Mesenchymal stem cell (in vitro differentiated cells and primary cell): ENCODE results near the gene HRK.

Experiments used
- DNase-seq: peaks from one replicate; pipeline ENCODE4 v3.0.0-alpha.2; 2013
- H2AFZ ChIP-seq: one replicate; pipeline ENCODE4 v1.6.1; 2013; ENCODE audit warnings: low read depth, mild to moderate bottlenecking, control low read depth, inconsistent platforms, low read length, moderate library complexity
- H2AK5ac ChIP-seq: 2 replicates; pipeline ENCODE4 v1.6.1; 2013; ENCODE audit warnings: low read length, moderate library complexity, mild to moderate bottlenecking, inconsistent platforms; ENCODE audit not compliant: severe bottlenecking
- H2BK120ac ChIP-seq: one replicate; pipeline ENCODE4 v1.6.1; 2013; ENCODE audit warnings: low read depth, mild to moderate bottlenecking, inconsistent platforms, low read length, moderate library complexity
- H2BK12ac ChIP-seq, 2 experiments: one replicate each; pipeline ENCODE4 v1.6.1; 2013; ENCODE audit warnings: inconsistent platforms in 2 of 2, low read length in 2 of 2, mild to moderate bottlenecking in 2 of 2, moderate library complexity in 2 of 2, control low read depth in 1 of 2
- H2BK15ac ChIP-seq: one replicate; pipeline ENCODE4 v1.6.1; 2013; ENCODE audit warnings: mild to moderate bottlenecking, low read depth, inconsistent platforms; ENCODE audit not compliant: poor library complexity, severe bottlenecking
- H2BK5ac ChIP-seq: 2 replicates; pipeline ENCODE4 v1.6.1; 2013; ENCODE audit warnings: low read depth, mild to moderate bottlenecking, low read length, control low read depth, inconsistent platforms; ENCODE audit not compliant: poor library complexity, severe bottlenecking
- H3K14ac ChIP-seq, 2 experiments: one replicate each; pipeline ENCODE4 v1.6.1; 2013; ENCODE audit warnings: inconsistent platforms in 2 of 2, low read length in 2 of 2, control low read depth in 1 of 2, mild to moderate bottlenecking in 1 of 2, moderate library complexity in 1 of 2
- H3K18ac ChIP-seq, 2 experiments: one replicate each; pipeline ENCODE4 v1.6.1; 2013; ENCODE audit warnings: inconsistent platforms in 2 of 2, low read length in 2 of 2, control low read depth in 1 of 2, low read depth in 1 of 2, mild to moderate bottlenecking in 1 of 2
- H3K23ac ChIP-seq, 2 experiments: one replicate each; pipeline ENCODE4 v1.6.1; 2013; ENCODE audit warnings: inconsistent platforms in 2 of 2, low read length in 2 of 2, mild to moderate bottlenecking in 2 of 2, moderate library complexity in 2 of 2, control low read depth in 1 of 2
- H3K27ac ChIP-seq: 2 replicates; pipeline ENCODE4 v1.5.1; 2013; ENCODE audit warnings: mild to moderate bottlenecking, moderate library complexity, low read length, control low read depth, inconsistent platforms; ENCODE audit not compliant: poor library complexity, severe bottlenecking
- H3K27me3 ChIP-seq, 2 experiments: 2 replicates each; pipeline versions ENCODE4 v1.6.1 to v1.7.0; 2013; ENCODE audit warnings: low read length in 2 of 2, mild to moderate bottlenecking in 2 of 2, moderate library complexity in 2 of 2, control low read depth in 1 of 2, inconsistent platforms in 1 of 2; ENCODE audit not compliant: control insufficient read depth in 1 of 2, insufficient read depth in 1 of 2
- H3K36me3 ChIP-seq, 2 experiments: 2 replicates each; pipeline versions ENCODE4 v1.6.1 to v1.7.0; 2013; ENCODE audit warnings: low read length in 2 of 2, control low read depth in 1 of 2, inconsistent platforms in 1 of 2, low read depth in 1 of 2, mild to moderate bottlenecking in 1 of 2; ENCODE audit not compliant: insufficient read depth in 2 of 2, control insufficient read depth in 1 of 2
- H3K4ac ChIP-seq, 2 experiments: one replicate each; pipeline ENCODE4 v1.6.1; 2013; ENCODE audit warnings: inconsistent platforms in 2 of 2, low read length in 2 of 2, mild to moderate bottlenecking in 2 of 2, moderate library complexity in 2 of 2, control low read depth in 1 of 2, low read depth in 1 of 2
- H3K4me1 ChIP-seq: 2 replicates; pipeline ENCODE4 v1.6.1; 2013; ENCODE audit warnings: low read depth, low read length, control low read depth; ENCODE audit not compliant: control insufficient read depth, insufficient read depth
- H3K4me2 ChIP-seq: 2 replicates; pipeline ENCODE4 v1.6.1; 2013; ENCODE audit warnings: low read length, mild to moderate bottlenecking, inconsistent platforms; ENCODE audit not compliant: poor library complexity, severe bottlenecking
- H3K4me3 ChIP-seq, 2 experiments: 2 replicates each; pipeline versions ENCODE4 v1.5.1 to v1.7.0; 2013; ENCODE audit warnings: low read length in 2 of 2, mild to moderate bottlenecking in 2 of 2, control low read depth in 1 of 2, low read depth in 1 of 2; ENCODE audit not compliant: insufficient read depth in 1 of 2
- H3K79me1 ChIP-seq: replicated peaks from 2 replicates; pipeline ENCODE4 v1.6.1; 2013; ENCODE audit warnings: mild to moderate bottlenecking, control low read depth, low read length, inconsistent platforms; ENCODE audit not compliant: poor library complexity, severe bottlenecking
- H3K9ac ChIP-seq: 2 replicates; pipeline ENCODE4 v1.7.0; 2013; ENCODE audit warnings: mild to moderate bottlenecking, low read length, moderate library complexity
- H3K9me3 ChIP-seq: 2 replicates; pipeline ENCODE4 v1.7.0; 2013; ENCODE audit warnings: mild to moderate bottlenecking, low read length; ENCODE audit not compliant: control insufficient read depth
- H4K8ac ChIP-seq: one replicate; pipeline ENCODE4 v1.6.1; 2013; ENCODE audit warnings: inconsistent platforms, mild to moderate bottlenecking, low read length, moderate library complexity
- H4K91ac ChIP-seq: one replicate; pipeline ENCODE4 v1.6.1; 2013; ENCODE audit warnings: mild to moderate bottlenecking, low read length, inconsistent platforms
- WGBS: methylation state at CpG from one replicate; pipeline ENCODE4 v1.1.7; 2013; ENCODE audit warnings: mixed read lengths; 5-methylcytosine and 5-hydroxymethylcytosine counted together

The HRK gene

GRCh38 chr12:116916714-116917114, 35.5 kb upstream of the HRK start:
- no peak overlapping the region for H2AFZ ChIP-seq
- H2BK120ac ChIP-seq: no peak overlapping the region
- no peak overlapping the region for H3K4ac ChIP-seq
- no peak overlapping the region for H3K14ac ChIP-seq
- H3K27me3 ChIP-seq: no peaks in the 10 kb centered on the region
- H3K9ac ChIP-seq: no peak overlapping the region
- peaks cover 7% of the 10 kb centered on the region for H3K4me1 ChIP-seq
- H3K18ac ChIP-seq: no peak overlapping the region
- no peak overlapping the region for H3K4me3 ChIP-seq
- no peak overlapping the region for H4K8ac ChIP-seq
- H2BK5ac ChIP-seq: no peak overlapping the region
- no peak overlapping the region for H2BK15ac ChIP-seq
- H3K27ac ChIP-seq: no peak overlapping the region
- H3K23ac ChIP-seq: no peak overlapping the region
- no peak overlapping the region for H4K91ac ChIP-seq
- peaks cover 26% of the 10 kb centered on the region for H3K79me1 ChIP-seq
- H2BK12ac ChIP-seq: no peak overlapping the region
- H3K36me3 ChIP-seq: peaks cover 5 to 15% of the 10 kb centered on the region in 2 experiments
- no peak overlapping the region for H3K4me2 ChIP-seq
- 49% methylated on average over 5 of the region's 5 CpGs for WGBS
- DNase-seq: peak; percentile 95
- H3K9me3 ChIP-seq: no peaks in the 10 kb centered on the region
- no peak overlapping the region for H2AK5ac ChIP-seq

DNA sequence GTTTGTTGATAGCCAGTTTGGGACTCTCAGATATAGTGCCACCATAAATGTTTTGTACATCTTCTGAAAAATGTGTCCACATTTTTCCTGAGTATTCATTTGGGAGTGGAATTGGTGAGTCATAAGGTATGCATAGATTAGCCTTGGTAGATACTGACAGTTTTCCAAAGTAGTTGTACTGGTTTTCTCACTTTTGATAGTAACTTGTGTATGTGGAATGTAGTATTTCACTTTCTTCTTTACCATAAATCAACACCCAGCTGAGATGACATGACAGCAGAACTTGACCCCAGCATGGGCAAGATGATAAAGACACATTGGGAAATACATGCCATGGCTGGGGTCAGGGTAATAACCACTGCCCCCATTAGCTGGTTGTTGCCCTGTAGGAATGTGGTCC, 34.9 kb upstream of the HRK start:
- Histone ChIP-seq H3K4me2 (no peak overlapping the region), H2AFZ (no peak overlapping the region), H3K27me3 (no peaks in the 10 kb centered on the region), H3K4ac (no peak overlapping the region), H3K18ac (no peak overlapping the region), H2BK120ac (no peak overlapping the region), H2AK5ac (no peak overlapping the region), H3K23ac (no peak overlapping the region), H2BK15ac (no peak overlapping the region), H4K91ac (no peak overlapping the region), H4K8ac (no peak overlapping the region), H3K36me3 (peaks cover 5 to 15% of the 10 kb centered on the region in 2 experiments), H3K4me3 (peak overlapping the region in 1 of 2 experiments; percentile 23), H3K14ac (no peak overlapping the region), H3K79me1 (peaks cover 26% of the 10 kb centered on the region), H3K4me1 (peaks cover 7% of the 10 kb centered on the region), H3K9me3 (no peaks in the 10 kb centered on the region), H2BK5ac (no peak overlapping the region), H3K27ac (no peak overlapping the region), H3K9ac (no peak overlapping the region), H2BK12ac (no peak overlapping the region)
- DNase-seq: peak; percentile 40

DNA sequence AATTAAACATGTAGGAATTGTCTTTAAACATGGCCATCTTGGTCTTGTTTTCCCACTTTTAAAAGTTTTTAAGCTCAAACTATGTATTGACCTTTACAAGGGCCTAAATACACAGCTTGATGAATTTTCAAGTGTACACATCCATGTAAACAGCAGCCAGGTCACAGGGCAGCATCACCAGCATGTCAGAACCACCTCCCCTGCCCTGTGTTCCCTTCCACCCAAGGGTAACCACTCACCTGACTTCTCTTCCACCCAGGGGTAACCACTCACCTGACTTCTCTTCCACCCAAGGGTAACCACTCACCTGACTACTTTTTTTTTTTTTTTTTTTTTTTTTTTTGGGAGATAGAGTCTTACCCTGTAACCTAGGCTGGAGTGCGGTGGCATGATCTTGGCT, 34.1 kb upstream of the HRK start:
- no peak overlapping the region for H3K18ac ChIP-seq
- H3K4me1 ChIP-seq: peaks cover 7% of the 10 kb centered on the region
- no peak overlapping the region for H4K91ac ChIP-seq
- no peak overlapping the region for H2AFZ ChIP-seq
- H3K9ac ChIP-seq: no peak overlapping the region
- no peak overlapping the region for H3K23ac ChIP-seq
- WGBS: 100% methylated on average over 1 of the region's 1 CpG
- H3K14ac ChIP-seq: no peak overlapping the region
- no peak overlapping the region for H2BK5ac ChIP-seq
- H3K27me3 ChIP-seq: no peaks in the 10 kb centered on the region
- no peak overlapping the region for H3K27ac ChIP-seq
- H3K9me3 ChIP-seq: no peaks in the 10 kb centered on the region
- no peak for DNase-seq
- H2BK12ac ChIP-seq: no peak overlapping the region
- no peak overlapping the region for H2AK5ac ChIP-seq
- H4K8ac ChIP-seq: no peak overlapping the region
- peaks cover 5 to 15% of the 10 kb centered on the region in 2 experiments for H3K36me3 ChIP-seq
- H3K4ac ChIP-seq: no peak overlapping the region
- no peak overlapping the region for H2BK120ac ChIP-seq
- H3K4me3 ChIP-seq: no peak overlapping the region
- no peak overlapping the region for H3K4me2 ChIP-seq
- H2BK15ac ChIP-seq: no peak overlapping the region
- peaks cover 20% of the 10 kb centered on the region for H3K79me1 ChIP-seq

- Histone ChIP-seq H2AK5ac (no peak within 1 kb of the TSS), H3K27me3 (peaks cover 8 to 15% of the 10 kb centered on the region in 2 experiments), H3K23ac (peak within 1 kb of the TSS in 1 of 2 experiments; percentile 59), H3K9me3 (no peaks in the 10 kb centered on the region), H3K18ac (peak within 1 kb of the TSS; percentile 80 to 87), H3K4ac (peak within 1 kb of the TSS; percentile 82 to 84), H2BK120ac (peak within 1 kb of the TSS; percentile 91), H3K4me1 (peaks cover 2% of the 10 kb centered on the region), H4K91ac (peak within 1 kb of the TSS; percentile 89), H3K36me3 (peaks cover 5% of the 10 kb centered on the region in 2 experiments), H3K14ac (no peak within 1 kb of the TSS), H3K27ac (no peak within 1 kb of the TSS), H2BK12ac (no peak within 1 kb of the TSS), H2BK15ac (peak within 1 kb of the TSS; percentile 92), H4K8ac (peak within 1 kb of the TSS; percentile 90), H3K9ac (peak within 1 kb of the TSS; percentile 94), H3K79me1 (peaks cover 8% of the 10 kb centered on the region), H3K4me3 (peak within 1 kb of the TSS; percentile 92 to 97), H2AFZ (no peak within 1 kb of the TSS), H3K4me2 (peak within 1 kb of the TSS; percentile 69), H2BK5ac (peak within 1 kb of the TSS; percentile 91)
- DNase-seq: peak; percentile 76
- WGBS: 0% methylated on average over 67 of the region's 82 CpGs
These were observed 29.6 kb upstream of the HRK start, which contains the start of gene FBXW8 for GRCh38 chr12:116910645-116911451. TSS of gene FBXW8 (plus strand) at chr12:116910950. CDS start at chr12:116911038, 88 bp downstream.
